HTERT RPE-1 (cell line): Measurements from ENCODE around the gene MRPS23.

ENCODE experiments used
- in situ Hi-C: fragments of 300-500 bp; cut with MboI; formaldehyde crosslinking; loops from 4 replicates; pipeline ENCODE4 v1.14.3; 2020; ENCODE audit warnings: low sequenced_read_pairs

The MRPS23 gene

DNA sequence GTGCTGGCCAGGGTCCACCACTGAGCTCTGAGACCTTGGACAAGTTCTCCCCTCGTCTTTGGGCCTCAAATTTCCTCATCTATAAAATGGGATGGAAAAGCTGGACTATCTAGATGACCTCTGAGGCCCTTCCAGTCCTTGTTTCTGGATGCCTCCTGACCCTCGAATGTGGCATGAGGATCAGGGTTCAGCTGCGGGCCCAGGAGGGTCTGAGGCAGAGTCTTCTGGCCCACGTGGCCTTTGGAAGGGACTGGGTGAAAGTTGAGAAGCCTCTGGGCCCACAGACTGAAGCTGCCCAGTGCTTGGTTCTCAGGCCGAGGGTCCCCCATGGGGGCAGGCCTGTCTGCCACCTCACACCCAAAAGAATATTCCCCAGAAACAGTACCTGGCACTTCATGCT lies 16.9 kb upstream of the MRPS23 start:
- in situ Hi-C loops = loop anchor here (25.0 kb wide), 1 partner anchor 121 kb away; the partner anchor contains the start of gene VEZF1

DNA sequence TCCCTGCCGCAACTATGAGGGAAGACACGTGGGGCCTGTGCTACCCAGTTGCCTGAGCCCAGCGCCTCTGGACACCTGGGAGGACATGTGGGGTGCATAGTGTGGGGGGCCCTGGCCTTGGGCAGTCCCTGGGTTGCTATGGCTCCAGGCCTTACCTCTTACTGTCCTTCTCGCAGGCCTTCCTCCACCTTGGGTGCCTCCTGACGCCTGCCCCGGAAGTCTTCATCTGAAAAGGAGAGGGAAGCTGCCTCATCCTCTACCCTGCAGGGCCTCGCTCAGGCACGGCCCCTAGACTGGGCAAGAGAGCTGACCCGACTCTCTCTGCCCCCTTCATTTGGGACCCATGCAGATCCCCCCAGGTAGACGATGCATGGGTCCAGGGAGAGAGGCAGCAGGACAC lies 16.5 kb upstream of the MRPS23 start:
- in situ Hi-C loops = loop anchor here (25.0 kb wide), 1 partner anchor 121 kb away; the partner anchor contains the start of gene VEZF1

DNA sequence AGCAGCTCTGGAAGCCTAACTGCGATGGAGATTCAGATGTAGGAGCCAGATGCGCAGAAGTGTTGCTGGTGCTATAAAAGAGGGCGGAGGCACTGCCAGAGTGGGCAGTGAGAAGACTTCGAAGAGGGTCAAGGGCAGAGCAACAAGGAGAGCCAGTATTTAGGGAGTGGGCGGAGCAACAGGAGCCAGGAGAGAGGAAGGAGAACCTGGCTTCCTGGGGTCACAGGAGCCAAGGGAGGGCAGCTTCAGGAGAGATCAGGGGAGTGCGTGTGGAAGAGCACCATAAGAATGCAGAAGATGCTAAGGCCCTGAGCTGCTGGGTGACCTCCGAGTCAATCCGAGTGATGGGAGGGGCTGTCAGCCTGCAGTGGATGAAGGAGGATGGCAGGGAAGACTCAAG lies 14.4 kb upstream of the MRPS23 start:
- in situ Hi-C loops = loop anchor here (25.0 kb wide), 1 partner anchor 123 kb away; the partner anchor contains the start of gene VEZF1

DNA sequence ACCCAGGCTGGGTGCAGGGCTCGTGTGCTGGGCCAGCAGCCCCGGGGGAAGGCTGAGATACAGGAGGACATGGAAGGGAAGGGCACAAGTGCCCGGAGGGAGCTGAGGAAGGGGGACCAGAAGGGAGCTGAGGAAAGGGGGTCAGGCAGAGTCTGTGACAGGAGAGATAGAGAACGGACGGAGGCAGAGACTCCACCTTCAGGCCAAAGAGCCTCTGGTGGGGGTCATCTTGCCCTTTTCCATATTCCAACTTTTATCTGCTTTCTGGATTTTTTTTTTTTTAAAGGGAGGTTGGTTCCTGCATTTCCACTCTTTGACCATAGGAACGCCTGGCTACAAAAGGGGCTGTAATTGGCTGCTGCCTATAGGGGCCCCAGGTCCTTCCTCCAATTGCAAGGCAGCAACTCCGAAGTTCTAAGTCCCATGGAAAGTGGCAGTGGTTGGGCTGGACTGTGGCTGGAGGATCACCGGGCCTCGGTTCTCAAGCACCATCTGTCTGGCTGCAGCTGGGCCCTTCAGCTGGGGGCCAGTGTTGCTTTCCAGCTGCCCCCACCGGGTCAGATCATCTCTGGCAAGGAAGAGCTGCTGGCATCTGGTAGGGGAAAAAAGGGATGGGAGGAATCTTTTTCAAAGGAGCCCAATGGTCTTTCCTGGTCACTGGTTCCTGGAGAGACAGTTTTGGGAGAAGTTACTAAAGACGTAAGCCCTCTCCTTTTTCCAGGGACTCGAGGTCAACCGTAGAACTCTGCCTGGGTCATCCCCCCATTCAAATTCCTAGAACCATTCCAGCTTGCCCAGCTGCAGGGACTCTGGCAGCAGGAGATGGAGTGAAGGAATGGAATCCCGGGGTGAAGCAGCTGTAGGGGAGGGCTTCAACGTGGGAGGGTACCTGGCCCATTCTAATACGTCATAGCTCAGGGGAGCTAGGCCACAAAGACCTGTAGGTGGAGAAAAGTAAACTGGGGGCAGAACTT lies 13.1 kb upstream of the MRPS23 start:
- in situ Hi-C loops = loop anchor here (25.0 kb wide), 1 partner anchor 124 kb away; the partner anchor contains the start of gene VEZF1

DNA sequence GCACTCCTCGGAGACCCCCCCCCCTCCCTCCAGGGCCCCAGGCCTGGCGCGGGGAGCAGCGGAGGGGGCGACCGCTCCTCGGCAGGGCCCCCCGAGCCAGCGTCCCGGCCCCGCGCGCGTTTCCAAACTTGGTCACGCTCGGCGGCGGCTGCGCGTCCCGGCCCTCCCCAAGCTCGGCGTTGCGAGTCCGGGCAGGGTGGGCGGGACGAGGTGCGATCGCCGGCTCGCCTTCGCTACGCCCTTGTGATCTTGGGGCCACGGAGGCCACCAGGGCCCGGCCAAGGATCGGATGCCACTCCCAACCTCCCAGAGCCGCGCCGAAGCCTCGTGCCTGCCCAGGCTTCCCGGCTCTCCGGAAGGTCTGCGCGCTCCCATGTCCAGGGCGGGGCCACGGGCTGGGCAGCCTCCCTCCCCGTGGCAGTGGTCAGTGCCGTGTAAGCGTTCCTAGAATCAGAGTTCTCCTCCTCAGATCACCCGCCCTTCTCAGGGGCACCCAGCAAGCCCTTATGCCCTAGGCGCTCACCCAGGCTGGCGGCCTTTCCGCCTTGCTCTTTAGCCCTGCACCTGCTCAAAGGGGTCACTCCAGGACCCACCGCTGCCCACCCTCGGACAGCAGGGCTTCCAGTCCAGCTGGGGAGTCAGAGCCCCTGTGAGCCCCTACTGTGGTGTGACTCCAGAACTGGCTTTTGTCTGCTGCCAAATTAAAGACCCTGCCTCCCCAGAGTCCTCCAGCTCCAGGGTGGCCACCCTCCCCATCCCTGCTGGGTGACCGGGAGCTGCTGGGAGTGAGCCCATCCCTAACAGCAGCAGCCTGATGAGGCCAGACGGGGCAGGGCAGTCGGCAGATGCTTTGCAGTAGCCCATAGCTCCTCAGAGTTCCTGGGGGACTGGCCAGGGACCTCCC lies 12.2 kb upstream of the MRPS23 start:
- in situ Hi-C loops = loop anchor here (25.0 kb wide), 1 partner anchor 125 kb away; the partner anchor contains the start of gene VEZF1

DNA sequence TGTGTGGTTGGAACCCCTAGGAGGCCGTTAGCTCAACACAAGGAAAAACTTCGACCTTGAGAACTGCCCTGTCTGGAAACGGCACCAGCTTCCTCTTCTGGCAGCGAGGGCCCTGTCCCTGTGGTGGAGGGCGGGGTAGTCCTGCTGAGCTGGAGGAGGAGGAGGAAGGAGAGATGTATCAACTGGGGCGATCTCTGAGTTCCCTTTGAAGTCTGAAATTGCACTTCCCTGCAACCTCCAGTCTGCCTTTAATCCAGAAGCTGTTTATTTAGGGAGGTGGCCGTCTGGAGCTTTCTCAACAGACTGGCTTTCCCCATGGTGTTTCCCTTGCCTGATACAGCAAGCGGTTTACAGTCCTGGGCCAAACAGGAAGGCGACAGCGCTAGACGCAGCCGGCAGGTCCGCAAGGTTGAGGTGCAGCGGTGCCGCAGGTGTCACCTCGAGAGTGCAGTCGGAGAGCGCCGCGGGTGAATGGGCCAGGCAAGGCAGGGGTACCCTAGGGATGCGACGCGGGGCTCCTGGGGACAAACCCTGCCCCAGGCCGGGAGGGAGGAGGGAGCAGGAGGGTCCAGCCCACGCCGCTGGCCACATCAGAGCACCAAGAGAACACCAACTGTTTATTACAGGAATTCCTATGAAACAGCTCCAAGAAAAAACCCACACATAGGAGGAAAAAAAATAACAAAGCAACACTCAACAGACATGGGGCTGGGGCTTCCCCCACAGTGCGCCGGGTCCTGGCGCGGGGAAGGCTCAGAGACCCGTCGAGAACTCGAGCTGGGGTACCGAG lies 11.4 kb upstream of the MRPS23 start:
- in situ Hi-C loops = loop anchor here (25.0 kb wide), 1 partner anchor 126 kb away; the partner anchor contains the start of gene VEZF1

DNA sequence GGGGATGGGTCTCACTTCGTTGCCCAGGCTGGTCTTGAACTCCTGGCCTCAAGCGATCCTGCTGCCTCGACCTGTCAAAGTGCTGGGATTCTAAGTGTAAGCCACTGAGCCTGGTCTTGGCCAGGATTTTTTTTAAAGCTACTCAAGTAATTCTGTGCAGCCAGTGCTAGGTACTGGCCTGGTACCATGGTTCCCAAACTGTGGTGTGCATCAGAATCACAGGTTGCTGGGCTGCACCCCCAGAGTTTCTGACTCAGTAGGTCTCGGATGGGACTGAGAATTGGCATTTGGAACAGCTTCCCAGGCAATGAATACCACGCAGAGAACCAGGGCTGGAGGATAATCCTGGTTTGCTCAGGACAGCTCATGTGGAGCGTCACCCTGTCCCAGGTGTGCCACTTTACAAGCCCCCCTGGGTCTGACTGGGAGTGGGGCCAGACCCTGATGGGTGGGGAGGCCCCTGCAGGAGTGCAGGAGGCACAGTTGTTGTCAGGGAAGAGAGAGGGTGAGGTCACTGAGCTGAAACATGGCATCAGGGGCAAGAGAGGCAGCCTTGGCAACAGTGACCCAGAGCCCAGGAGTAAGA lies 10.7 kb upstream of the MRPS23 start:
- in situ Hi-C loops = loop anchor here (25.0 kb wide), 1 partner anchor 127 kb away; the partner anchor contains the start of gene VEZF1

DNA sequence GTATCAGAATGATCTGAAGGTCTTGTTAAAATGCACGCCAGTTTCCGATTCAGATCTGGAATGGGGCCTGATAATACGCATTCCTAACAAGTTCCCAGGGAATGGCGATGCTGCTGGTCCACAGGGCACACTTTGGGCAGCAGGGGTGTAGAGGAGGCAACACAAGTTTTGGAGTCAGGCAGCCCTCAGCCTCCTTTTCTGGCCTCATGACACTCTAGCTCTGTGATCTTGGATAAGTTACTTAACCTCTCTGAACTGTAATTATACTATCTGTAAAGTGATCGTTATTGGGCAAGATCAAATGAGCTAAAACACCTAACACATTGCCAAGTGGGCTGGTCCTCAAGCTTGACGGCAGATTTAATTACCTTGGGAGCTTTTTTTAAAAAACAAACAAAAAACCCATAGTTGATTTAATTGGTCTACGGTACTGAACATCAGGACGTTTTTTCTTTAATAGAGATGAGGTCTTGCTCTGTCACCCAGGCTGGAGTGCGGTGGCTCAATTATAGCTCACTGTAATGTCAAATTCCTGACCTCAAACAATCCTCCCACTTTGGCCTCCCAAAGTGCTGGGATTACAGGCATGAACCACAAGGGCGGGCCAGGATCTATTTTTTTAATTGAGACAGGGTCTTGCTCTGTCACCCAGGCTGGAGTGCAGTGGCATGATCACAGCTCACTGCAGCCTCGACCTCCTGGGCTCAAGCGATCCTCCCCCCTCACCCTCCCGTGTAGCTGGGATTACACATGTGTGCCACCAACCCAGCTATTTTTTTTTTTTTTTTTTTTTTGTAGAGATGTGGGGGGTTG lies 10.0 kb upstream of the MRPS23 start:
- in situ Hi-C loops = loop anchor here (25.0 kb wide), 1 partner anchor 127 kb away; the partner anchor contains the start of gene VEZF1

DNA sequence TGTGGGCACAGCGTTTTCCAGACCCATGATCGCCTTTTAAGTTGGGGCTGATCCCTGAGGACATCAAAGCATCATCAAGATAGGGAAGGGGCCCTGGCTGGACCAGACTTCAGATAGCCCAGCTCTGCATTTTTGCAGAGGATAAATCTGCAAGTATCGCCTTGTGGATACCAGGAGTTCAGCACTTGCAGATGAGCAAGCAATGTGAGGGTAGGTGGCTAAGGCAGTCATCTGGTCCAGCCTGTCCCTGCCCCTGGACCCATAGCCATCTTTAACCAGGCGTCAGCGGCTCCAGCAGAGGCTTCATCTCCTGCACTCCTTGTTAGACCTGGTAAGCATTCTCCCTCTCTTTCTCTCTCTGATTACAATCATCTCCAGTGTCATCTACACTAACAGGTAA lies 9.0 kb upstream of the MRPS23 start:
- in situ Hi-C loops = loop anchor here (25.0 kb wide), 1 partner anchor 128 kb away; the partner anchor contains the start of gene VEZF1

DNA sequence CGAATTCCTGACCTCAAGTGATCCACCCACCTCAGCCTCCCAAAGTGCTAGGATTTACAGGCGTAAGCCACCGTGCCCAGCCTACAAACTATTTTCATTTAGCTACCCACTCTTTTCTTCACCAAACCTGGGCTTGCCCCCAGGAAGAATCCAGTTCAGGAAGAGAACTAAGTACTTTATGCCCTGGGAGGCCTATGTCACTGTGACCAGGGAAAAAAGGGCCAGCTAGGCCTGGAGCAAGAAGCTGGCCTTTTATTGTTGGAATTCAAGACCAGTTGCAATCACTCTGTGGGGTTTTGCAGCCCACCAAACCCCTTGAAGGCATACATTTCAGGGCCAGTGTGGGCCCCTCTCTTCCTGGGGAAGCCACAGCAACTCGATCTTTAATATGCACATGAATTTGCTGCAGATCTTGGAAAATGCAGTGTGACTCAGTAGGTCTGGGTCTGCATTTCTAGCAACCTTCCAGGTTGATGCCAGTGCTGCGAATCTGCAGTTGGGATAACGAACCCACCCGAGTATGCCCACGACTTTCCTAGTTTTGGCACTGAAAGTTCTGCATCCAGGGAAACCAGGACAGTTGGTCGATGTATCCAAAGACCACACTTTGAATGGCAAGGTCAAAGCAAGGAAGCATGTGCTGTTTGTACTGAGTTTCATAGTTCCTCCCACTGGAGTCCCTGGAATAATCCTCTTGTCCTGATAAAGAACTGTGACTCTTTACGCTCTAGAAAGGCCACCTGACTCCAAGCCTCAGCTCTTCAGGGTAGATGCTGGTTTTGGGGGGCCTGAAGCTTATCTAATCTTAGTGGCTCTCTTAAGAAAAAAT lies 7.2 kb upstream of the MRPS23 start:
- in situ Hi-C loops = loop anchor here (25.0 kb wide), 1 partner anchor 130 kb away; the partner anchor contains the start of gene VEZF1

DNA sequence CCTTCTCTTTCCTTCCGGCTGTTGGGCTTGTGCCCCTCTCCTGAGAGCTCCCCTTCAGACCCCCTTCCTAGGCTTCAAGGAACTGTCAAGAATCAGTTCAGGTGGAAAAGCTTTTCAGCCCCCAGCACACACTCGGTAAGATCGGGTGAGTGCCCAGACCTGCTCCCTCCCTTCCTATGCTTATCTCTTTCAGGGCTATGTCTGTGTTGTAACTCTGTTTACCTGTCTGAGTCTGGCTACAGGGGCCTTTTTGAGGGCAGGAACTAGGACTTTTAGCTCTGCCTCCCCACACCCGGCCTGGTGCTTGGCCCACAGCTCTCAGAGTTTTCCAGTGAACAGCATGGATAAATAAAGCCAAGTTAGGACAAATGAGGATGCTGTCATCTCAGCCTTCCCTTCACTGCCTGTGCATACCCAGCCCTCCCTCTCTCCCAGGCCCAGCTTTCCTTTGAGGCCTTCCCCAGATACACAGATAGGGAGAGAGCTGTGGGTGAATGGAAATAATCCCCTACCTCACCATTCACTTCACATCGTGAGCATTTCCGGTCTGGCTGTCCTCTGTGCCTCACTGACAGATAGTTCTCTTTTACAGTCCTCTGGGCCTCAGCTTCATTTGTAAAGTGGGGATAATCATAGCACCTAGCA lies 5.7 kb upstream of the MRPS23 start:
- in situ Hi-C loops = loop anchor here (25.0 kb wide), 1 partner anchor 132 kb away; the partner anchor contains the start of gene VEZF1

DNA sequence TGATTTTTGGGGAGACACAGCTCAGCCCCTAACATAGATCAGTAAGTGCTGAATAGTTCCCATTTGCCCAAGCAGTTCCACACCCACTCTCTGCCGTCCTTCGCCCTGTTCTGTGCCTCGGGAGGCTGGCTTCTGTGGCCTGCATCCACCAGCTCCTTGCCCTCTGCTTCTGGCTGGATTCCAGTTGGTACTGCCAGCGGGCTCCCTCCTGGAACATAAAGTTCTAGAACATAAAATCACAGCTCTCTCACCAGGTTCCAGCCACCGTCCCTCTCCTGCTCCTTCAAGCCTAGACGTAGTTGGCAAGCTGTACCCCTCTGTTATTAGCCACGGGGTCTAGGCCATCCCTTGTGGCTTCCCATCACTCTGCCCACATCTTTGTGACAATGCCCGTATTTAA lies 3.9 kb upstream of the MRPS23 start:
- in situ Hi-C loops = loop anchor here (25.0 kb wide), 1 partner anchor 134 kb away; the partner anchor contains the start of gene VEZF1

DNA sequence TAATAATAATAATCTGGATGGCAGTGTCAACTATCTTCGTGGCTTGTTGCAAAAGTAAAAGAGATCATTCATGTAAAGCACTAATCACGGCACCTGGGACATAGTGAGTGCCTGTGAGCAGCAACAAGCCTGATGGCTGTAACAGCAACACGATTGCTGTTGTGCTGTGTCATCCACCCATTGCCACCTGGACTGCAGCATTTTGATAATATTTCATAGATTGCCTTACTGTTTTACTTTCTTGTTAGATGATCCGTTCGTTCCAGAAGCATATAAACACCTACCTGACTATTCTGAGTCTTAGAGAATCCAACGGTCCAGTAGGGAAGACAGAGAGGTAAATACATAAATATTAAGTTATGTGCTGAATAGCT lies 3.1 kb upstream of the MRPS23 start:
- in situ Hi-C loops = loop anchor here (25.0 kb wide), 1 partner anchor 134 kb away; the partner anchor contains the start of gene VEZF1

DNA sequence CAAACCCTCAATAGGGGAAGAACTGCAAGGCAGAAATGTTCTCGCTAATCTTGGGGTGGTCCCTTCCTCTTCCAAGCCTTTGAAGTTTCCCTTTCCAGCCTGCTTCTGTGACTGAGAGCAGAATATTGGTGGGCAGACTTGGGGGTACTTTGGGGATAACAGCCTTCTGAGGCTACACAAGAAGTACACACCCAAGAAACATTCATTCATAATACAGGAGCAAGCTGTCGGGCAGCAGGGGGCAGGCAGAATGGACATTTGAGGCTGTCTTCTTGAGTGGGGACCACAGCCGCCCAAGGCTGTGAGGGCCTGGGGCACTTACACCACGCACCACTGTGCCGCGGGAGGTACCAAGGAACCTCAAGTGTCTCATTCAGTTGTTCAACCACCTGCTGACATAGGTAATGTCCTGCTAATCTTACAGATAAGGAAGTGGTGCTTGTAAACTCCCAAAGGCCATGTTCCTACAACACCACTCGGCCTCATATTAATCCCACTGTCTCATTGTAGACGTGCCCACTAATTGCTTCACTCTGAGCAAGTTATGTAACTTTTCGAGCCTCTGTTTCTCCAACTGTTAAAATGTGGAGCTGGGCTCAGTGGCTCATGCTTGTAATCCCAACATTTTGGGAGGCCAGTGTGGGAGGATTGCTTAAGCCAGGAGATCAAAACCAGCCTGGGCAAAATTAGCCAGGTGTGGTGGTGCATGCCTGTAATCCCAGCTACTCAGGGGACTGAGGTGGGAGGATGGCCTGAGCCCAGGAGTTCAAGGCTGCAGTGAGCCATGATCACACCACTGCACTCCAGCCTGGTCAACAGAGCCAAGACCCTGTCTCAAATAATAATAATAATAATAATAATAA lies 2.5 kb upstream of the MRPS23 start:
- in situ Hi-C loops = loop anchor here (25.0 kb wide), 1 partner anchor 135 kb away; the partner anchor contains the start of gene VEZF1

DNA sequence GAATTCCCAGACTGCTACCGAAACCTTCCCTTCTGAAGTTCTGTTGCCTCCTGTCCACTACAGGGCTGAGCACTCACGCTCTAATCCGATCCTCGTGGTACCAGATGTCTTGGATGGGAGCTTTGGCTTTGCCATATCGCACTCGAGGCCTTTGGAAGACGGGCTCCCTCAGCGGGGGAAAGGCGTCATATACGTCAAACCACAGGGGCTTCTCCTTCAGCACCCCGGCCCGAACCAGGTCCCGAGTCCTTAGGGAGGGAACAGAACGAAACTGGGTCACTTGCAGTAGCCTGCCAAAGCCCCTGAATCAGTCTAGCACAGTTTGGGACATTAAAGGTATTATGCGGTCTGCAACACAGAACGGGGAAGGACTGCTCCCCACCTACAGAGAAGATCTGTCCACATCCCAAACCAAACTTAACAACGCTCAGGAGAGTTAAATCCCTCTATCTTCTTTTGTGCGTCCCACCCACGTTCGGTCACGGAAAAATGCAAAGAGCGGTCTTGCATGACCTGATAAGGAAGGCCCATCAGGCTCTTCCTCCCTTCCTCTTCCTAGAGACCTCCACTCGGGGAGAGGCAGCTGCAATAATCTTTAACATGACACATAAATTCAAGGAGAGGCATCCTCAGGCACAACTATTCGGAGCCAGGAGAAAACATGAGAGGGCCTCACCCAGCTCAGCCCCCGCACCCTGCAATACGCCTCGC lies 526 bp downstream of the MRPS23 start:
- in situ Hi-C loops = no loop called here
